Fibroblast of lung (primary cell): ENCODE results near the gene AGAP1. TPM values are rescaled to one million over a fixed set of nuclear protein-coding genes. Genes with fewer than 3 reads are reported as not detected.

ENCODE experiments used
- DNase-seq, 2 donors: peaks; one replicate each; pipeline versions ENCODE4 v3.0.0 to v3.0.0-alpha.2; 2010; ENCODE audit warnings: low read depth in 2 of 2
- H2AFZ ChIP-seq: 2 replicates; pipeline ENCODE4 v1.5.1; 2012; ENCODE audit warnings: low read length, control low read depth, inconsistent platforms
- H3K27ac ChIP-seq: 2 replicates; pipeline ENCODE4 v1.5.1; 2011; ENCODE audit warnings: low read length, control low read depth; ENCODE audit not compliant: insufficient read depth
- H3K27me3 ChIP-seq: 2 replicates; pipeline ENCODE4 v1.5.1; 2011; ENCODE audit warnings: mild to moderate bottlenecking, low read length; ENCODE audit not compliant: control insufficient read depth, insufficient read depth
- H3K36me3 ChIP-seq: 2 replicates; pipeline ENCODE4 v1.5.1; 2011; ENCODE audit warnings: low read length; ENCODE audit not compliant: control insufficient read depth, insufficient read depth
- H3K4me1 ChIP-seq: 2 replicates; pipeline ENCODE4 v1.5.1; 2011; ENCODE audit warnings: low read length; ENCODE audit not compliant: control insufficient read depth, insufficient read depth; ENCODE audit errors: extremely low read depth
- H3K4me2 ChIP-seq: 2 replicates; pipeline ENCODE4 v1.5.1; 2011; ENCODE audit warnings: low read length, control low read depth; ENCODE audit not compliant: insufficient read depth; ENCODE audit errors: extremely low read depth
- H3K4me3 ChIP-seq, 4 experiments: fragments of 200-600 bp in 1 of 4; sonication (generic) in 1 of 4; replicated peaks in 1 of 4; 2 replicates each; pipeline ENCODE4 v1.5.1; 2011 to 2016; ENCODE audit warnings: low read length in 4 of 4, low read depth in 3 of 4, mild to moderate bottlenecking in 3 of 4, control low read depth in 2 of 4, inconsistent platforms in 1 of 4, mixed read lengths in 1 of 4; ENCODE audit not compliant: insufficient read depth in 1 of 4; ENCODE audit errors: control extremely low read depth in 1 of 4
- H3K79me2 ChIP-seq: 2 replicates; pipeline ENCODE4 v1.5.1; 2012; ENCODE audit warnings: mild to moderate bottlenecking, low read length, inconsistent platforms; ENCODE audit not compliant: control insufficient read depth, insufficient read depth
- H3K9ac ChIP-seq: 2 replicates; pipeline ENCODE4 v1.5.1; 2011; ENCODE audit warnings: mild to moderate bottlenecking, low read length, control low read depth; ENCODE audit not compliant: insufficient read depth
- H3K9me3 ChIP-seq: 2 replicates; pipeline ENCODE4 v1.5.1; 2012; ENCODE audit warnings: low read depth, low read length; ENCODE audit not compliant: control insufficient read depth, insufficient read depth
- H4K20me1 ChIP-seq: 2 replicates; pipeline ENCODE4 v1.5.1; 2011; ENCODE audit warnings: low read length; ENCODE audit not compliant: control insufficient read depth, insufficient read depth; ENCODE audit errors: extremely low read depth
- EZH2 ChIP-seq: IDR thresholded peaks from 2 replicates; pipeline ENCODE4 v1.5.1; 2012; ENCODE audit warnings: low read length, control low read depth, mild to moderate bottlenecking; ENCODE audit errors: missing control alignments
- polyA plus RNA-seq, 2 donors: library from polyadenylated mRNA; depleted of rRNA in 1 of 2; stranded (reverse) in 1 of 2; unstranded in 1 of 2; fragments of >200 nt; gene quantifications; 2 replicates each; pipeline ENCODE4 v1.2.1, GENCODE V29; 2011 to 2012; ENCODE audit warnings: missing spikeins in 1 of 2
- total RNA-seq: library from RNA; depleted of rRNA; stranded (reverse); fragments of >200 nt; gene quantifications from 2 replicates; pipeline ENCODE4 v1.2.1, GENCODE V29; 2014
- TF ChIP-seq, protein P1 (sequence below), 2 donors: IDR thresholded peaks in 1 of 2; conservative IDR thresholded peaks in 1 of 2; 1 replicate in 1 of 2; 2 replicates in 1 of 2; pipeline ENCODE4 v1.5.1; 2011 to 2012; ENCODE audit warnings: low read length in 2 of 2, control low read depth in 1 of 2, inconsistent platforms in 1 of 2, low read depth in 1 of 2, mild to moderate bottlenecking in 1 of 2

AGAP1 gene
- total and polyA plus RNA-seq, 2 donors (not counting 1 experiment from before 2014, with no cell fraction given), result 10.6 to 14.0 TPM

DNA sequence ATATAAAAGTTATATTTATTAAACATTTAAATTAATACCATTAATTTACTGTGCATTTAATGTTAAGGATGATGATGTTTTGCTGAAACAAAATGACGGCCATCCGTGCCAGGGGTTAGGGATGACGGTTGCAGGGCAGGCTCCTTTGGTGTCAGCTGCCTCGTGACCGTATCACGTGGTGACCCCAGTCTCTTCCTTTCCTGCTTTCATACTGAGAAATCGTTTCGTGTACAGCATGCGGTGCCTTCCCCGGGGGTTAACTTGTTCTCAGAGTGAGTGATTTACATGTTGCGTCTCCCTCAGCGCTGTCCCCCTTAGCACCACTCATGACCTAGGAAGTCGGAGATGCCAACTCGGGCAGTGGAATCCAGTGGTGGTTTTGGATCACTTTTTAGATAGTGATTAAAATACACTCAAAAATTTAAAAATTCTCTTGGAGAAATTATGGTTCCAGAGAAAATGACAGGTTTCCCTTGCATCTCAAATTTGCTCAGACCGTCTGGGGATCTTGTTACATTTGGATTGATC lies 383.5 kb downstream of the AGAP1 start:
- Histone ChIP-seq H3K36me3 (no peaks in the 10 kb centered on the region), H3K79me2 (no peaks in the 10 kb centered on the region), H3K9me3 (no peaks in the 10 kb centered on the region), H3K4me3 (no peak overlapping the region), H3K27ac (no peak overlapping the region), H3K27me3 (no peaks in the 10 kb centered on the region), H3K4me1 (no peaks in the 10 kb centered on the region), H2AFZ (no peak overlapping the region), H3K4me2 (no peak overlapping the region), H4K20me1 (no peaks in the 10 kb centered on the region), H3K9ac (no peak overlapping the region)
- no peak for DNase-seq
- TF ChIP-seq, protein P1, sequence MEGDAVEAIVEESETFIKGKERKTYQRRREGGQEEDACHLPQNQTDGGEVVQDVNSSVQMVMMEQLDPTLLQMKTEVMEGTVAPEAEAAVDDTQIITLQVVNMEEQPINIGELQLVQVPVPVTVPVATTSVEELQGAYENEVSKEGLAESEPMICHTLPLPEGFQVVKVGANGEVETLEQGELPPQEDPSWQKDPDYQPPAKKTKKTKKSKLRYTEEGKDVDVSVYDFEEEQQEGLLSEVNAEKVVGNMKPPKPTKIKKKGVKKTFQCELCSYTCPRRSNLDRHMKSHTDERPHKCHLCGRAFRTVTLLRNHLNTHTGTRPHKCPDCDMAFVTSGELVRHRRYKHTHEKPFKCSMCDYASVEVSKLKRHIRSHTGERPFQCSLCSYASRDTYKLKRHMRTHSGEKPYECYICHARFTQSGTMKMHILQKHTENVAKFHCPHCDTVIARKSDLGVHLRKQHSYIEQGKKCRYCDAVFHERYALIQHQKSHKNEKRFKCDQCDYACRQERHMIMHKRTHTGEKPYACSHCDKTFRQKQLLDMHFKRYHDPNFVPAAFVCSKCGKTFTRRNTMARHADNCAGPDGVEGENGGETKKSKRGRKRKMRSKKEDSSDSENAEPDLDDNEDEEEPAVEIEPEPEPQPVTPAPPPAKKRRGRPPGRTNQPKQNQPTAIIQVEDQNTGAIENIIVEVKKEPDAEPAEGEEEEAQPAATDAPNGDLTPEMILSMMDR (conservative IDR thresholded peaks at IDR 0.05 in 1 of 2, IDR thresholded peaks at IDR 0.05 in 1 of 2; ENCODE audit: low read depth in 1 of 2, low read length in 2 of 2), result no peak
- no peak for TF ChIP-seq EZH2

DNA sequence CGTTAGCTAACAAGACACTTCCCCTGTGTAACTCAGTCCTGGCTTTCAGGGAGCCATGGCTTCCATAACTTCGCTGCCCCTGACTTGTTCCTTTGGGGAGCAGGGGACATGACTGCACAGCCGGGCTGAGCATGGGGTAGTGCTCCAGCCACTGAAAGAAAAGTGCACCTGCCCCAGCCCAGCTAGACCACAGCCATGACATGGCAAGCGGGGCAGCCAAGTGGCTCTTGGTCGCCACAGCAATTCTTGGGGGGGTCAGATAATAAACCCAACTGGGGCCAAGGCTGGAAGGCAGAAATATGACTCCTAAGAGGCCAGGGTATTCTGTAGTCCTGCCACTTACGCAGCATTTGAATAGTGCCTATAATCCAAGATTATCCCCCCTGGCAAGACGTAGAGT lies 385.3 kb downstream of the AGAP1 start:
- H3K4me2 ChIP-seq, result no peak overlapping the region
- no peaks in the 10 kb centered on the region for H4K20me1 ChIP-seq
- H3K27ac ChIP-seq, result no peak overlapping the region
- no peak for TF ChIP-seq EZH2
- no peaks in the 10 kb centered on the region for H3K27me3 ChIP-seq
- H3K9me3 ChIP-seq, result no peaks in the 10 kb centered on the region
- DNase-seq, result no peak
- no peak overlapping the region for H3K9ac ChIP-seq
- no peaks in the 10 kb centered on the region for H3K79me2 ChIP-seq
- H3K4me1 ChIP-seq, result no peaks in the 10 kb centered on the region
- H3K4me3 ChIP-seq, result no peak overlapping the region
- no peaks in the 10 kb centered on the region for H3K36me3 ChIP-seq
- H2AFZ ChIP-seq, result no peak overlapping the region

DNA sequence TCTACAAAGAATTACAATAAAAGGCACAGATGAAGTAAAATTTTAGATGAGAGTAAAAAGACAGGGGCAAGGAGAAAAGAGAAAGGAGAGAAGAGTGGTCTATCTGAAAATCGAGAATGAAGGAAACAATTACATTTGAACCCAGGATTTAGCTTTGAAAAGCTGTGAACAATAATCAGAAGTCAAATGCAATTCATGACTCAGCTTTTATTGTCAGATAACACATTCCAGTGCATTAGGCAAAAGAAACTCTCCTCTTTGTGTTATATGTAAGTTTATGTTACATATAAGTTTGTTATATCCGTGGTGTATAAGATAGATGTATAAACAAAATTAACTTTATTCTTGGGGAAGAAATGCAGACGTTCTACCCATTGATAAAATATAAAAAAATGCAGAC lies 389.8 kb downstream of the AGAP1 start:
- H3K9me3 ChIP-seq, result no peaks in the 10 kb centered on the region
- no peaks in the 10 kb centered on the region for H3K79me2 ChIP-seq
- H3K36me3 ChIP-seq, result no peaks in the 10 kb centered on the region
- TF ChIP-seq, protein P1 (conservative IDR thresholded peaks at IDR 0.05 in 1 of 2, IDR thresholded peaks at IDR 0.05 in 1 of 2; ENCODE audit: low read depth in 1 of 2, low read length in 2 of 2), result no peak
- no peak for TF ChIP-seq EZH2
- no peak overlapping the region for H3K9ac ChIP-seq
- DNase-seq, result no peak
- H3K4me1 ChIP-seq, result no peaks in the 10 kb centered on the region
- no peaks in the 10 kb centered on the region for H3K27me3 ChIP-seq
- H3K4me3 ChIP-seq, result no peak overlapping the region
- no peaks in the 10 kb centered on the region for H4K20me1 ChIP-seq
- no peak overlapping the region for H3K4me2 ChIP-seq
- no peak overlapping the region for H3K27ac ChIP-seq
- H2AFZ ChIP-seq, result no peak overlapping the region
